ENCODE measurements around the gene UBAP2.

UBAP2 gene

DNA sequence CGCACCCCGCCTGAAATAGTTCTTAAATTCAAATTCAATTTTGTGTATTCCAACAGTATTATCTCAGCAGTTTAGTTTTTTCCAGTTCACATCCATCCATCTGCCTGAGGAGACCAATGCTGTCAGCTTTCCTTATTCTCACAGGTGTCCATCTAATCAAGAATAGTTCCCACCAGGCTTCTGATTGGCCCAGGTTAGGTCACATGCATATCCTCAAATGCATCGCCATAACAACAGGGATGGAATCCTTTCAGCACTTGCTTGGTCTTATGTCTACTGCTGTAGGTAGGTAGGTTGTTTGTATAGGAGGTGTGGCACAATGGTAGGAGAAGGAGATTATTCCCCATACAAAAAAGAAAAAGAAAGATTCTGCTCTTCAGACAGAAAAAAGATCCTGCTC lies 140.6 kb downstream of the UBAP2 start:
- TF ChIP-seq, protein P1, sequence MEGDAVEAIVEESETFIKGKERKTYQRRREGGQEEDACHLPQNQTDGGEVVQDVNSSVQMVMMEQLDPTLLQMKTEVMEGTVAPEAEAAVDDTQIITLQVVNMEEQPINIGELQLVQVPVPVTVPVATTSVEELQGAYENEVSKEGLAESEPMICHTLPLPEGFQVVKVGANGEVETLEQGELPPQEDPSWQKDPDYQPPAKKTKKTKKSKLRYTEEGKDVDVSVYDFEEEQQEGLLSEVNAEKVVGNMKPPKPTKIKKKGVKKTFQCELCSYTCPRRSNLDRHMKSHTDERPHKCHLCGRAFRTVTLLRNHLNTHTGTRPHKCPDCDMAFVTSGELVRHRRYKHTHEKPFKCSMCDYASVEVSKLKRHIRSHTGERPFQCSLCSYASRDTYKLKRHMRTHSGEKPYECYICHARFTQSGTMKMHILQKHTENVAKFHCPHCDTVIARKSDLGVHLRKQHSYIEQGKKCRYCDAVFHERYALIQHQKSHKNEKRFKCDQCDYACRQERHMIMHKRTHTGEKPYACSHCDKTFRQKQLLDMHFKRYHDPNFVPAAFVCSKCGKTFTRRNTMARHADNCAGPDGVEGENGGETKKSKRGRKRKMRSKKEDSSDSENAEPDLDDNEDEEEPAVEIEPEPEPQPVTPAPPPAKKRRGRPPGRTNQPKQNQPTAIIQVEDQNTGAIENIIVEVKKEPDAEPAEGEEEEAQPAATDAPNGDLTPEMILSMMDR (IDR thresholded peaks at IDR 0.05; ENCODE audit: extremely low read depth, insufficient read depth, missing control alignments), result no peak
- in situ Hi-C loops (cut with MboI; ENCODE audit: low pct_unique_long_range_greater_than_20kb, low sequenced_read_pairs, unreplicated experiment), result no loop called here
- DNase-seq (ENCODE audit: low spot score), result no peak

DNA sequence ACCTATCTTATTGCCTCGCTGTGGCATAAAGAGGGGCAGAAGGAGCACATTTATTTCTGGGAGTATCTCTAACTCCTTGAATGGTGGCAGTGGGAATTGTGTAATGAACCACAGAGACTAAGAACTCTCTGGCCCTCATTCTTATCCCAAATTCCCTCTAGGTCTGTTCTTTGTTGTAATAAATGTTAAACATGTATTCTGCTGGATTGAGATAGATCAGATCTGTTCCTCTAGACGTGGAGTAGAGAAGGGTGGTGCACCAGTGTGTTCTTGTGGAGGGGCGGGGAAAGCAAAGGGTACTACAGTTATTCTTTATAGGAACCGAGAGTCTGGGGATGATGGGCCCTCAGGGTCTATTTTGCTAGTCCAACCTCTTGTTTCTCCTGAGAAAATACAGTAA lies 141.3 kb downstream of the UBAP2 start:
- DNase-seq (ENCODE audit: low spot score), result no peak
- TF ChIP-seq, protein P1 (IDR thresholded peaks at IDR 0.05; ENCODE audit: extremely low read depth, insufficient read depth, missing control alignments), result no peak
- in situ Hi-C loops (cut with MboI; ENCODE audit: low pct_unique_long_range_greater_than_20kb, low sequenced_read_pairs, unreplicated experiment), result no loop called here

DNA sequence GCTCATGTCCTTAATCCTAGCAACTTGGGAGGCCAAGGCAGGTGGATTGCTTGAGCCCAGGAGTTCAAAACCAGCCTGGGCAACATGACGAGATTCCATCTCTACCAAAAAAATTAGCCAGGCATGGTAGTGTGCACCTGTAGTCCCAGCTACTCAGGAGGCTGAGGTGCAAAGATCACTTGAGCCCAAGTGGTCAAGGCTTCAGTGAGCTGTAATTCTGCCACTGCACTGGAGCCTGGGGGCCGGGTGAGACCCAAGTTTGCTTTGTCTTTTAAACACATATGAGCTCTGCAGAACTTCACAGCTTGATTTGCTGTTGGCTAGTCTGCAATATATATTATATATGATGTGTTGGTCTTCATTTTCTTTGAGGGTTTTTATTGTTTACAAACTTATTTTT lies 141.9 kb downstream of the UBAP2 start:
- TF ChIP-seq, protein P1 (IDR thresholded peaks at IDR 0.05; ENCODE audit: extremely low read depth, insufficient read depth, missing control alignments), result no peak
- DNase-seq (ENCODE audit: low spot score), result no peak
- in situ Hi-C loops (cut with MboI; ENCODE audit: low pct_unique_long_range_greater_than_20kb, low sequenced_read_pairs, unreplicated experiment), result no loop called here

DNA sequence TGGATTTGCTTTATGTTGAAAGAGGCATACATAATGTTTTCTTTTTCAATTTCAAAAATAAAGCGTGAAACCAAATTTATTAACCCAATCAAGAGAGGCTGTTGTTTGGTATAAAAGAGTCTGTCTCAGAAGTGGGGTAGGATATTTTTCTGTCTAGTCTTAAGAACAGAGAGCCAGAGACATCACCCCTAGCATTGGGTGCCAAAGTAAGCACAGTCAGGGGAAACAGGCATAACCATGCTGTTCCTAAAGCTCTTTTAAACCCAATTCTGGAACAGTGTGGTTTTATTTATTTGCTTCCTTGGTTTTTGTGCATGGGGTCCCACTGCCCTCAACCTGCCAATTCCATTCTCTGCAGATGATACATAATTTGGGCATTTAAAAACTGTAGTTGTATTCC lies 143.6 kb downstream of the UBAP2 start:
- no peak for DNase-seq (ENCODE audit: low spot score)
- TF ChIP-seq, protein P1 (IDR thresholded peaks at IDR 0.05; ENCODE audit: extremely low read depth, insufficient read depth, missing control alignments), result no peak
- in situ Hi-C loops (cut with MboI; ENCODE audit: low pct_unique_long_range_greater_than_20kb, low sequenced_read_pairs, unreplicated experiment), result no loop called here

DNA sequence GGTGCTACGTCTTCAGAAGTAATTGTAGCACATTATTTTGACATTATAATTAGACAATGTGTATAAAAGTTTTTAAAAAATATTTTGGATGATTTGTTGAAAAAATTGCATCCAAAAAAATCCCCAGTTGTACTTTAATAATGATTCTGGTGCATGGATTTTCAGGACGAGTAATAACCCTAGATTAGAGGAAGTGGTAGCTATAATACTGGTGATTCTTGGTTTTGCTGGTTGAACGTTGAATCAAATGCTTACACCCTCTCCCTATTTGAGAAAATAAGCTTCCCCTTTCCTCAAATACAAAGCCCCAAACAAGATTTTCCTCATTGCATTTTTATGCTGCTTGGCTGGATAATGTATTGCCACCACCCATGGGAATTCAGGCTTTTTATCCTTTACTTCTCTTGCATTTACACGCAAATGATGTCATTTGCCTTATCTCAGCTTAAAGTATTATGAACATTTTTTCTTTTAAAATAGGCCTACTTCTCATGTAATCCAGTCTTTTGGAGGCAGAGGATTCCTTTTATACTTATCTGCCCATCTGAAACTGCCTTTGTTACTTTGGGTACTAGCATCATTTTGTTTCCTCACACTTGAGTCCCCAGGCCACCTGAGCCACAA lies 145.4 kb downstream of the UBAP2 start:
- no peak for DNase-seq (ENCODE audit: low spot score)
- in situ Hi-C loops (cut with MboI; ENCODE audit: low pct_unique_long_range_greater_than_20kb, low sequenced_read_pairs, unreplicated experiment), result no loop called here
- TF ChIP-seq, protein P1 (IDR thresholded peaks at IDR 0.05; ENCODE audit: extremely low read depth, insufficient read depth, missing control alignments), result no peak

DNA sequence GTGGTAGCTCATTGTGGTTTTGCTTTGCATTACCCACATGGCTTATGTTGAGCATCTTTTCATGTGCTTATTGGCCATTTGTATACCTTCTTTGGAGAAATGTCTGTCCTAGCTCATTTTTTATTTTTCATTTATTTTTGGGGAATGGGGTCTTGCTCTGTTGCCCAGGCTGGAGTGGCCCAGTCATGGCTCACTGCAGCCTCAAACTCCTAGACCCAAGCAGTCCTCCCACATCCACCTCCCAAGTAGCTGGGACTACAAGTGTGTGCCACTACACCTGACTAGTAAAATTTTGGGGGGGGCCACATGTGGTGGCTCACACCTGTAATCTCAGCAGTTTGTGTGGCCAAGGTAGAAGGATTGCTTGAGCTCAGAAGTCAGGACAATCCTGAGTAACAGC lies 154.4 kb downstream of the UBAP2 start:
- TF ChIP-seq, protein P1 (IDR thresholded peaks at IDR 0.05; ENCODE audit: extremely low read depth, insufficient read depth, missing control alignments), result no peak
- no peak for DNase-seq (ENCODE audit: low spot score)
- in situ Hi-C loops (cut with MboI; ENCODE audit: low pct_unique_long_range_greater_than_20kb, low sequenced_read_pairs, unreplicated experiment), result no loop called here

Data from GM13977 (cell line).